Upper lobe of left lung (tissue), 6 donors: ENCODE measurements around the gene FRK. TPM values are rescaled to one million over a fixed set of nuclear protein-coding genes. Genes with fewer than 3 reads are reported as not detected.

Experiments
- ATAC-seq, 2 donors: fragments of 200-7000 bp; cut with Tn5 transposase; one replicate each; pipeline ENCODE4 v1.9.1; 2022; ENCODE audit warnings: mild to moderate bottlenecking in 2 of 2, moderate library complexity in 2 of 2; ENCODE audit not compliant: low FRiP score in 2 of 2
- DNase-seq, 2 donors: peaks; one replicate each; pipeline ENCODE4 v3.0.0-alpha.2; 2019 to 2020
- H3K27ac ChIP-seq, 4 donors: fragments of 200-600 bp; sonication (generic); one replicate each; pipeline ENCODE4 v1.5.1; 2016 to 2019
- H3K27me3 ChIP-seq, 4 donors: fragments of 200-600 bp; sonication (generic); one replicate each; pipeline ENCODE4 v1.5.1; 2017 to 2019
- H3K36me3 ChIP-seq, 4 donors: fragments of 200-600 bp; sonication (generic); one replicate each; pipeline ENCODE4 v1.5.1; 2016 to 2019
- H3K4me1 ChIP-seq, 4 donors: fragments of 200-600 bp; sonication (generic); one replicate each; pipeline ENCODE4 v1.5.1; 2018 to 2019
- H3K4me3 ChIP-seq, 4 donors: fragments of 200-600 bp; sonication (generic); one replicate each; pipeline ENCODE4 v1.5.1; 2017 to 2019; ENCODE audit warnings: mild to moderate bottlenecking in 2 of 4, moderate library complexity in 1 of 4
- H3K9me3 ChIP-seq, 4 donors: fragments of 200-600 bp; sonication (generic); one replicate each; pipeline ENCODE4 v1.5.1; 2018 to 2019
- CTCF ChIP-seq, 6 experiments: fragments of 450-650 bp in 4 of 6; fragments of 200-600 bp in 2 of 6; sonication (generic) in 2 of 6; IDR thresholded peaks; one replicate each; pipeline ENCODE4 v1.5.1; 2016 to 2019; ENCODE audit warnings: antibody characterized with exemption in 6 of 6
- EP300 ChIP-seq, 4 donors: sonication (generic); formaldehyde crosslinking; IDR thresholded peaks; one replicate each; pipeline ENCODE4 v1.5.1; 2017; ENCODE audit warnings: antibody characterized with exemption in 4 of 4, control low read depth in 2 of 4
- POLR2A ChIP-seq, 4 donors: fragments of 450-650 bp; IDR thresholded peaks; one replicate each; pipeline ENCODE4 v1.5.1; 2016 to 2017; ENCODE audit warnings: antibody characterized with exemption in 4 of 4, mild to moderate bottlenecking in 2 of 4
- POLR2AphosphoS5 ChIP-seq, 2 donors: sonication (generic); formaldehyde crosslinking; IDR thresholded peaks; one replicate each; pipeline ENCODE4 v1.5.1; 2017; ENCODE audit warnings: antibody characterized with exemption in 2 of 2
- WGBS, 2 donors: methylation state at CpG; one replicate each; pipeline ENCODE4 v1.1.5; 2017 to 2018; 5-methylcytosine and 5-hydroxymethylcytosine counted together
- total RNA-seq, 6 donors: library from RNA; depleted of rRNA in 4 of 6; stranded (reverse); fragments of >200 nt in 4 of 6; gene quantifications; one replicate each; pipeline versions ENCODE4 v1.1.0 to v1.2.1, GENCODE V29; 2016 to 2021
- donor health status: DM: no; HTN: no; CAD: no; lungs with moderate emphysema.
- donor health status: DM: no; HTN: yes; CAD: no; lungs with severe emphysema.

FRK gene
- total RNA-seq, 6 donors from 2014 or later, result 2.2 to 9.8 (median 5.9) TPM

GRCh38 chr6:116070101-116070500 is 9.4 kb upstream of the FRK start:
- ATAC-seq, result no peak
- 87 to 93% methylated on average over 1 of the region's 1 CpG for WGBS, 2 donors
- no peak overlapping the region for H3K27ac ChIP-seq
- H3K36me3 ChIP-seq, result no peaks in the 10 kb centered on the region
- no peaks in the 10 kb centered on the region for H3K4me1 ChIP-seq
- no peak overlapping the region for H3K4me3 ChIP-seq
- DNase-seq, result no peak
- H3K27me3 ChIP-seq, result no peaks in the 10 kb centered on the region
- TF ChIP-seq CTCF (IDR thresholded peaks at IDR 0.05) (no peak), EP300 (IDR thresholded peaks at IDR 0.05) (no peak), POLR2AphosphoS5 (IDR thresholded peaks at IDR 0.05) (no peak), POLR2A (IDR thresholded peaks at IDR 0.05) (no peak)
- H3K9me3 ChIP-seq, result no peaks in the 10 kb centered on the region

GRCh38 chr6:116066789-116067188 is 6.1 kb upstream of the FRK start:
- no peaks in the 10 kb centered on the region for H3K4me1 ChIP-seq
- WGBS, 2 donors, result 52 to 76% methylated on average over 2 of the region's 2 CpGs
- DNase-seq, result no peak
- no peaks in the 10 kb centered on the region for H3K36me3 ChIP-seq
- no peaks in the 10 kb centered on the region for H3K27me3 ChIP-seq
- no peak overlapping the region for H3K27ac ChIP-seq
- ATAC-seq, result no peak
- no peaks in the 10 kb centered on the region for H3K9me3 ChIP-seq
- TF ChIP-seq CTCF (IDR thresholded peaks at IDR 0.05), result no peak
- no peak overlapping the region for H3K4me3 ChIP-seq

GRCh38 chr6:116064666-116065065 is 4.0 kb upstream of the FRK start:
- peaks cover 0 to 3% (median 0%) of the 10 kb centered on the region in 4 donors for H3K4me1 ChIP-seq
- no peak overlapping the region for H3K27ac ChIP-seq
- ATAC-seq (no peak), DNase-seq (no peak)
- TF ChIP-seq POLR2AphosphoS5 (IDR thresholded peaks at IDR 0.05) (no peak), EP300 (IDR thresholded peaks at IDR 0.05) (no peak), CTCF (IDR thresholded peaks at IDR 0.05) (no peak), POLR2A (IDR thresholded peaks at IDR 0.05) (no peak)
- H3K4me3 ChIP-seq, result no peak overlapping the region
- no peaks in the 10 kb centered on the region for H3K27me3 ChIP-seq
- no peaks in the 10 kb centered on the region for H3K9me3 ChIP-seq
- H3K36me3 ChIP-seq, result no peaks in the 10 kb centered on the region

GRCh38 chr6:116062496-116062895 is 1.8 kb upstream of the FRK start:
- Histone ChIP-seq H3K4me3 (no peak overlapping the region), H3K27me3 (no peaks in the 10 kb centered on the region), H3K36me3 (no peaks in the 10 kb centered on the region), H3K9me3 (no peaks in the 10 kb centered on the region), H3K27ac (no peak overlapping the region), H3K4me1 (peaks cover 0 to 8% (median 0%) of the 10 kb centered on the region in 4 donors)
- ATAC-seq, result no peak
- DNase-seq, result no peak
- no peak for TF ChIP-seq CTCF (IDR thresholded peaks at IDR 0.05)
- TF ChIP-seq EP300 (IDR thresholded peaks at IDR 0.05), result no peak
- no peak for TF ChIP-seq POLR2A (IDR thresholded peaks at IDR 0.05)
- no peak for TF ChIP-seq POLR2AphosphoS5 (IDR thresholded peaks at IDR 0.05)
- 88 to 89% methylated on average over 4 of the region's 4 CpGs for WGBS, 2 donors

- H3K27ac ChIP-seq, result peak overlapping the region; percentile 81 to 88 (median 86)
- TF ChIP-seq EP300 (IDR thresholded peaks at IDR 0.05) (no peak), POLR2A (IDR thresholded peaks at IDR 0.05) (peak in 1 of 4 donors; percentile 46), POLR2AphosphoS5 (IDR thresholded peaks at IDR 0.05) (peak; percentile 14 to 30), CTCF (IDR thresholded peaks at IDR 0.05) (no peak)
- 61 to 64% methylated on average over 9 to 13 of the region's 13 CpGs for WGBS, 2 donors
- peak overlapping the region in 3 of 4 donors; percentile 31 to 55 (median 47) for H3K4me3 ChIP-seq
- DNase-seq, result peak in 1 of 2 donors; percentile 63
- H3K27me3 ChIP-seq, result no peaks in the 10 kb centered on the region
- H3K4me1 ChIP-seq, result peaks cover 0 to 8% (median 0%) of the 10 kb centered on the region in 4 donors
- no peaks in the 10 kb centered on the region for H3K36me3 ChIP-seq
- ATAC-seq, result peak; percentile 55 to 88
- H3K9me3 ChIP-seq, result no peaks in the 10 kb centered on the region
Observed at GRCh38 chr6:116059713-116060571, 749 bp downstream of the FRK start.
